Measurements from ENCODE around the gene PAM16. TPM values are rescaled to one million over a fixed set of nuclear protein-coding genes. Genes with fewer than 3 reads are reported as not detected.

The PAM16 gene
- total RNA-seq, 3 donors from 2014 or later: 31.9 to 35.8 (median 32.6) TPM

GRCh38 chr16:4338712-4339299 lies 12.3 kb downstream of the PAM16 start:
- H3K4me3 ChIP-seq: no peak overlapping the region
- no peaks in the 10 kb centered on the region for H3K36me3 ChIP-seq (ENCODE audit: low read depth)
- H3K4me1 ChIP-seq (ENCODE audit: low read depth): peaks cover 3% of the 10 kb centered on the region
- H3K9me3 ChIP-seq: no peaks in the 10 kb centered on the region
- no peak for ATAC-seq
- DNase-seq: no peak
- TF ChIP-seq CTCF (IDR thresholded peaks at IDR 0.05): no peak
- intact Hi-C loops (cut with DNase I, micrococcal nuclease): loop anchor here in 1 of 2 donors (10.0 kb wide), 1 partner anchor 54 kb away; no protein-coding TSS in a partner anchor

GRCh38 chr16:4338125-4338582 lies 13.0 kb downstream of the PAM16 start:
- Histone ChIP-seq H3K36me3 (ENCODE audit: low read depth) (no peaks in the 10 kb centered on the region), H3K4me3 (no peak overlapping the region), H3K4me1 (ENCODE audit: low read depth) (peaks cover 3% of the 10 kb centered on the region), H3K9me3 (no peaks in the 10 kb centered on the region)
- intact Hi-C loops (cut with DNase I, micrococcal nuclease): loop anchor here in 1 of 2 donors (10.0 kb wide), 1 partner anchor 53 kb away; no protein-coding TSS in a partner anchor
- no peak for TF ChIP-seq CTCF (IDR thresholded peaks at IDR 0.05)
- no peak for ATAC-seq
- DNase-seq: no peak

DNA sequence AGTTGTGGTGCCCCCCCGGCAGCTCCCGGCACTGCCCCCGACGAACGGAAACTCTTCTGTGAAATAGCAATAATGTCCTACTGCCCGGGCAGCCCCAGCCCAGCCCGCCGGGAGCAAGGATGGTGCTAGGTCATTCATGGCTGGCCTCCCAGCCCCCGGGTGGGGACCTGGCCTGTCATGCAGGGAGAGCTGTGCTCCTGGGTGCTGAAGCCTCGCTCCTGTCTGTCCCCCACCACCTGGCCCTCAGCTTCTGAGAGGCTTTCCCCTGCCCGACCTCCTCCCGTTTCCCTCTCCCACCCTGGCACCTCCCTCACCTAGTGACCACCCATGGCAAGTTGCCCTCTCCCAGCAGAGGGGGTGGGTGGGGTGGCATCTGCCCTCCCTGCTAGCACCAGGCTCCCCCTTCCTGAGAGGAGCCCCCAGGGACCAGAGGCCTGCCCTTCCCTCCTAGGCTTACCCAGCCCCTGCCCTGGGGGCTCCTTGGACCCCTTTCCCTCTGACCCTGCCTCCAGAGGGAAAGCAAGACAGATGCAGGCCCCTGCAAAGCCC lies 13.5 kb downstream of the PAM16 start:
- intact Hi-C loops (cut with DNase I, micrococcal nuclease): loop anchor here in 1 of 2 donors (10.0 kb wide), 1 partner anchor 53 kb away; no protein-coding TSS in a partner anchor
- DNase-seq: no peak
- no peaks in the 10 kb centered on the region for H3K36me3 ChIP-seq (ENCODE audit: low read depth)

DNA sequence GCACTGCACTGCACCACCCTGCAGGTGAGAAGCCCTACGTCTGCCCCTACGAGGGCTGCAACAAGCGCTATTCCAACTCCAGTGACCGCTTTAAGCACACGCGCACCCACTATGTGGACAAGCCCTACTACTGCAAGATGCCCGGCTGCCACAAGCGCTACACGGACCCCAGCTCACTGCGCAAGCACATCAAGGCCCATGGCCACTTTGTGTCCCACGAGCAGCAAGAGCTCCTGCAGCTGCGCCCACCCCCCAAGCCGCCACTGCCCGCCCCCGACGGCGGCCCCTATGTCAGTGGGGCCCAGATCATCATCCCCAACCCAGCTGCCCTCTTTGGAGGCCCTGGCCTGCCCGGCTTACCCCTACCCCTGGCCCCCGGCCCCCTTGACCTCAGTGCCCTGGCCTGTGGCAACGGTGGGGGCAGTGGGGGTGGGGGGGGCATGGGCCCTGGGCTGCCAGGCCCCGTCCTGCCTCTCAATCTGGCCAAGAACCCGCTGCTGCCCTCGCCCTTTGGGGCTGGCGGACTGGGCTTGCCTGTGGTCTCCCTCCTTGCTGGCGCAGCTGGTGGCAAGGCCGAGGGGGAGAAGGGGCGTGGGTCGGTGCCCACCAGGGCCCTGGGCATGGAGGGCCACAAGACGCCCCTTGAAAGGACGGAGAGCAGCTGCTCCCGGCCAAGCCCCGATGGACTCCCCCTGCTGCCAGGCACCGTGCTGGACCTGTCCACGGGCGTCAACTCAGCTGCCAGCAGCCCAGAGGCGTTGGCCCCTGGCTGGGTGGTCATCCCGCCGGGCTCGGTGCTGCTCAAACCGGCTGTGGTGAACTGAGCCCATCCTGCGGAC lies 14.2 kb downstream of the PAM16 start:
- no peak for ATAC-seq

More for the DNA sequence above, 13.5 kb downstream of the PAM16 start:
- Histone ChIP-seq H3K4me1 (ENCODE audit: low read depth) (peaks cover 3% of the 10 kb centered on the region), H3K9me3 (no peaks in the 10 kb centered on the region), H3K4me3 (no peak overlapping the region)
- TF ChIP-seq CTCF (IDR thresholded peaks at IDR 0.05): no peak
- ATAC-seq: no peak

More for the DNA sequence above, 14.2 kb downstream of the PAM16 start:
- Histone ChIP-seq H3K4me3 (no peak overlapping the region), H3K4me1 (ENCODE audit: low read depth) (peaks cover 3% of the 10 kb centered on the region), H3K36me3 (ENCODE audit: low read depth) (no peaks in the 10 kb centered on the region), H3K9me3 (no peaks in the 10 kb centered on the region)
- intact Hi-C loops (cut with DNase I, micrococcal nuclease): loop anchor here in 1 of 2 donors (10.0 kb wide), 1 partner anchor 52 kb away; no protein-coding TSS in a partner anchor
- no peak for DNase-seq
- TF ChIP-seq CTCF (IDR thresholded peaks at IDR 0.05): no peak

Measured in mucosa of descending colon (tissue), 3 donors.